Type B pancreatic cell (in vitro differentiated cells): ENCODE results near the gene BMI1. TPM values are rescaled to one million over a fixed set of nuclear protein-coding genes. Genes with fewer than 3 reads are reported as not detected.

Source experiments
- DNase-seq: peaks from one replicate; pipeline ENCODE4 v3.0.0; 2021; ENCODE audit warnings: mixed read lengths; ENCODE audit not compliant: unreplicated experiment; ENCODE audit errors: extremely low spot score
- H3K27ac Mint-ChIP-seq: 2 replicates; pipeline ENCODE4 v1.8.0; 2021; ENCODE audit warnings: mild to moderate bottlenecking, mixed read lengths
- H3K27me3 Mint-ChIP-seq: 2 replicates; pipeline ENCODE4 v1.8.0; 2021; ENCODE audit warnings: mixed read lengths
- H3K36me3 Mint-ChIP-seq: 2 replicates; pipeline ENCODE4 v1.8.0; 2021; ENCODE audit warnings: mixed read lengths
- H3K4me1 Mint-ChIP-seq: one replicate; pipeline ENCODE4 v1.8.0; 2021; ENCODE audit warnings: mixed read lengths; ENCODE audit not compliant: unreplicated experiment
- H3K4me3 Mint-ChIP-seq: 2 replicates; pipeline ENCODE4 v1.8.0; 2021; ENCODE audit warnings: mild to moderate bottlenecking, mixed read lengths
- H3K9me3 Mint-ChIP-seq: 2 replicates; pipeline ENCODE4 v1.8.0; 2021; ENCODE audit warnings: mixed read lengths
- CTCF ChIP-seq: fragments of 200-600 bp; sonication (generic); conservative IDR thresholded peaks from 2 replicates; pipeline ENCODE4 v1.5.0; 2021; ENCODE audit warnings: antibody characterized with exemption, mild to moderate bottlenecking
- total RNA-seq: library from RNA; stranded (reverse); gene quantifications from 2 replicates; pipeline ENCODE4 v1.2.1, GENCODE V29; 2021; ENCODE audit warnings: low replicate concordance

The BMI1 gene
- total RNA-seq, 1 donor from 2014 or later, result 36.6 TPM

DNA sequence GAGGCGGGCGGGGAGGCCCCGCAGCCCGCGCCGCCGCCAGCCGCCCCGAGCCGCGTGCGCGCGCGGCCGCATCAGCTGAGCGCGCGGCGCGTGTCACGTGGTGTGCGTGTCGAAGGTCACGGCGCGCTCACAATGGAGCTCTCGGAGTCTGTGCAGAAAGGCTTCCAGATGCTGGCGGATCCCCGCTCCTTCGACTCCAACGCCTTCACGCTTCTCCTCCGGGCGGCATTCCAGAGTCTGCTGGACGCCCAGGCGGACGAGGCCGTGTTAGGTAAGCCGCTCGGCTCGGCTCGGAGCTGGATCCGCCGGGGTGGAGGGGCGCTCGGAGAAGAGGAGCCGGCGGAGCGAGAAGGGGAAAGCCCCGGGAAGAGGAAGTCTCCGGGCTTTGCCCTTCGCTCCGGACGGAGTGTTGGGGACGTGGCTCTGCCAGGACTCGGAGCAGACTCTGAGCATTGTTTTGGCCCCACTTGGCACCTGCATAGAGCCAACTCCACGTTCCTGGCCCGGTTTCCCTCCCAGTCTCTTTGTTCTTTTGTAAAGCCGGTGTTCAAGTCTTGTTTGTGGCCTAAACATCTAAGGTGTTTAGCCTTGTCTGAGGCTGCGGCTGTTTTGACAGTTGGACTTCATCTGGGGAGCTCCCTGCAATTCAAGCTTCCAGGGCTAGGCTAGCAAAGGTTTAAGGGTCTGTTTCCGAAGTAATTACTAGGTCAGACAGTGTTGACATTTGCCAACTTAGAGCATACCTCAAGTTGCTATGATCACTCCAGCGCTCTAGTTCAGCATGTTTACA lies 4.4 kb upstream of the BMI1 start, which contains the start of gene COMMD3:
TSS of gene COMMD3 (plus strand) at position 103 of the 790 bp plus-strand sequence. CDS start at position 133, 30 bp downstream.
- Mint-ChIP-seq H3K4me1 (peaks cover 33% of the 10 kb centered on the region), H3K27me3 (peaks cover 50% of the 10 kb centered on the region), H3K27ac (peak within 1 kb of the TSS; percentile 95), H3K4me3 (peak within 1 kb of the TSS; percentile 96), H3K9me3 (no peaks in the 10 kb centered on the region), H3K36me3 (peaks cover 4% of the 10 kb centered on the region)
- peak; percentile 88 for DNase-seq
- TF ChIP-seq CTCF, result no peak

DNA sequence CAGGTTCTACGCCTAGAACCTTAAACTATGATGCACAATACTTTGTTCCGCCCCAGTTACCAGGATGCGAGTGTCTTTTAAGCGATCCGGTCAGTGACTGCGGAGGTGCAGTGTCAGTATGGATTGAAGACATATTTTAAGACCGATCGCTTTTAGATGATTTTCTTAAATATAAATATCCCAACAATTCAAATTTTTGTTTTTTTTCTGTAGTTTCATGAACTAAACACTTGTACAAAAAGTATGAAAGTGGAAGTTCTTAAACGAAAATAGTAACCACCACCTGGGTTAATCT lies 3.9 kb upstream of the BMI1 start:
- peaks cover 4% of the 10 kb centered on the region for H3K36me3 Mint-ChIP-seq
- peak overlapping the region; percentile 96 for H3K4me3 Mint-ChIP-seq
- peaks cover 46% of the 10 kb centered on the region for H3K27me3 Mint-ChIP-seq
- H3K4me1 Mint-ChIP-seq, result peaks cover 33% of the 10 kb centered on the region
- TF ChIP-seq CTCF, result no peak
- DNase-seq, result no peak
- H3K9me3 Mint-ChIP-seq, result no peaks in the 10 kb centered on the region
- H3K27ac Mint-ChIP-seq, result peak overlapping the region; percentile 95

DNA sequence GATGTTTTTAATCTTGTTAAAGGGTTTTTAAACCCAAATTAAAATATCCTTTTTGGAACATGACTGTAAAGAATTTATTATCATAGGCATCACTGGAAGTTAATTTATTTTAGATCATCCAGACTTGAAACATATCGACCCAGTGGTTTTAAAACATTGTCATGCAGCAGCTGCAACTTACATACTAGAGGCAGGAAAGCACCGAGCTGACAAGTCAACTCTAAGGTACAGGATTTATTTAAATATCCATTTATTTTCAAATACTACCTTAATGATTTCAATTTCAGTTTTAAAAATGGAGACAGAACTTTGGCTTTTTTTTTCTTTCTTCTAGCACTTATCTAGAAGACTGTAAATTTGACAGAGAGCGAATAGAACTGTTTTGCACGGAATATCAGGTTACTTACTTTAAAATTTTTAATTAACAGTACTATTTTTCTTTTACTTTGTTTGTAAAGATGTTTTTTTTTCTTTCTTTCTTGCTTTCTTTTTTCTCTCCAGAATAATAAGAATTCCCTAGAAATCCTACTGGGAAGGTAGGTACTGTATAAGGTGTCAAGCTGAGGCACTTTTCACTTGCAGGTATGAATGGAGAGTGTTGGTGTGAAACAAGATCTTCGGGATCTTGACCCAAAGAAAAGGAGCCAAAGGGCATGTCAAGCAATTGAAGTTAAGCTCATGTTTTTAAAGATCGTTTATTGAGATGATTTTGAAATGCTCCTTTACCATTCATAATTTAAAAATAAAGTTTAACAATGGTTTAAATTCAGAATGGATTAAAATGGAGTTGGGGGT lies 2.9 kb upstream of the BMI1 start:
- Mint-ChIP-seq H3K4me3 (peak overlapping the region; percentile 77), H3K27ac (no peak overlapping the region), H3K36me3 (peaks cover 4% of the 10 kb centered on the region), H3K4me1 (peaks cover 38% of the 10 kb centered on the region), H3K9me3 (no peaks in the 10 kb centered on the region), H3K27me3 (peaks cover 55% of the 10 kb centered on the region)
- DNase-seq, result no peak
- no peak for TF ChIP-seq CTCF

- H3K4me3 Mint-ChIP-seq, result peak overlapping the region; percentile 94
- peaks cover 59% of the 10 kb centered on the region for H3K27me3 Mint-ChIP-seq
- no peak for TF ChIP-seq CTCF
- DNase-seq, result no peak
- no peaks in the 10 kb centered on the region for H3K9me3 Mint-ChIP-seq
- peaks cover 46% of the 10 kb centered on the region for H3K4me1 Mint-ChIP-seq
- H3K36me3 Mint-ChIP-seq, result peaks cover 4% of the 10 kb centered on the region
- peak overlapping the region; percentile 48 for H3K27ac Mint-ChIP-seq
Measured at GRCh38 chr10:22318772-22319171, 2.1 kb upstream of the BMI1 start.

- peak overlapping the region; percentile 94 for H3K4me3 Mint-ChIP-seq
- H3K27ac Mint-ChIP-seq, result peak overlapping the region; percentile 92
- H3K36me3 Mint-ChIP-seq, result peaks cover 4% of the 10 kb centered on the region
- H3K9me3 Mint-ChIP-seq, result no peaks in the 10 kb centered on the region
- H3K27me3 Mint-ChIP-seq, result peaks cover 67% of the 10 kb centered on the region
- peaks cover 54% of the 10 kb centered on the region for H3K4me1 Mint-ChIP-seq
- DNase-seq, result no peak
- no peak for TF ChIP-seq CTCF
Measured at GRCh38 chr10:22319547-22319979, 1.3 kb upstream of the BMI1 start.
